HG03039 (cell line): ENCODE results near the gene POLR3G.

Experiments
- ATAC-seq: cut with Tn5 transposase; IDR thresholded peaks from one replicate; pipeline ENCODE4 v1.9.1; 2021; ENCODE audit warnings: mild to moderate bottlenecking, moderate library complexity; ENCODE audit not compliant: unreplicated experiment

The POLR3G gene

GRCh38 chr5:90549729-90550275 lies 75.1 kb downstream of the POLR3G start:
- ATAC-seq, result no peak

GRCh38 chr5:90550963-90551362 lies 76.3 kb downstream of the POLR3G start:
- ATAC-seq, result no peak

- no peak for ATAC-seq
These were observed 76.7 kb downstream of the POLR3G start for GRCh38 chr5:90551376-90551775.

- ATAC-seq, result no peak
These were observed 79.0 kb downstream of the POLR3G start for GRCh38 chr5:90553711-90554110.

GRCh38 chr5:90554358-90555006 lies 79.8 kb downstream of the POLR3G start:
- no peak for ATAC-seq

GRCh38 chr5:90555666-90556065 lies 81.0 kb downstream of the POLR3G start:
- no peak for ATAC-seq

- ATAC-seq, result no peak
These were observed 82.7 kb downstream of the POLR3G start for GRCh38 chr5:90557391-90557790.

GRCh38 chr5:90557871-90558270 lies 83.2 kb downstream of the POLR3G start:
- ATAC-seq, result no peak

- ATAC-seq, result no peak
These were observed 83.9 kb downstream of the POLR3G start, which contains the start of gene ADGRV1 for GRCh38 chr5:90558344-90559192. Gene ADGRV1, plus strand, starts transcription at chr5:90558797. Its CDS starts 99 bp downstream, at chr5:90558896.

GRCh38 chr5:90560771-90561170 lies 86.1 kb downstream of the POLR3G start:
- no peak for ATAC-seq

GRCh38 chr5:90561766-90562165 lies 87.1 kb downstream of the POLR3G start:
- no peak for ATAC-seq

- ATAC-seq, result no peak
These were observed 87.7 kb downstream of the POLR3G start for GRCh38 chr5:90562341-90562740.

GRCh38 chr5:90563108-90563507 lies 88.4 kb downstream of the POLR3G start:
- no peak for ATAC-seq
